IMR-90 (cell line): ENCODE results near the gene MYT1. TPM values are rescaled to one million over a fixed set of nuclear protein-coding genes. Genes with fewer than 3 reads are reported as not detected.

ENCODE experiments used
- ATAC-seq: fragments of 200-7000 bp; cut with Tn5 transposase; 2 replicates; pipeline ENCODE4 v1.9.1; 2020; ENCODE audit warnings: low read depth, mild to moderate bottlenecking, moderate library complexity
- BruUV-seq: library from RNA; stranded (reverse); fragments of 400-500 nt; replicated peaks from 2 replicates; lab custom pipeline; 2021; lab: Mats Ljungman, UMichigan
- CTCF ChIA-PET: fragments of 300-600 bp; formaldehyde crosslinking; extraction: SDS; loops from one replicate; lab custom pipeline; 2021; ENCODE audit warnings: antibody characterized with exemption; lab: Yijun Ruan, JAX
- POLR2A ChIA-PET: fragments of 300-600 bp; sonication (Branson Sonifier 250); formaldehyde crosslinking; loops from one replicate; lab custom pipeline; 2022; ENCODE audit warnings: antibody characterized with exemption; ENCODE audit not compliant: unreplicated experiment; lab: Charles Lee
- DNase-seq: peaks from one replicate; pipeline ENCODE4 v3.0.0; 2013
- H2AFZ ChIP-seq: replicated peaks from 2 replicates; pipeline ENCODE3; 2013; ENCODE audit warnings: low read length, mild to moderate bottlenecking; ENCODE audit not compliant: poor library complexity
- H2AK5ac ChIP-seq: 2 replicates; pipeline ENCODE4 v1.6.1; 2013; ENCODE audit warnings: low read depth, low read length, inconsistent platforms
- H2AK9ac ChIP-seq: replicated peaks from 2 replicates; pipeline ENCODE3; 2013; ENCODE audit warnings: mild to moderate bottlenecking, low read depth, low read length, moderate library complexity; ENCODE audit not compliant: poor library complexity
- H2BK120ac ChIP-seq: 2 replicates; pipeline ENCODE4 v1.6.1; 2013; ENCODE audit warnings: low read depth, low read length, inconsistent platforms
- H2BK15ac ChIP-seq: 3 replicates; pipeline ENCODE4 v1.6.1; 2013; ENCODE audit warnings: low read depth, low read length, inconsistent platforms
- H2BK20ac ChIP-seq: 2 replicates; pipeline ENCODE4 v1.6.1; 2013; ENCODE audit warnings: low read depth, mild to moderate bottlenecking, inconsistent platforms, low read length, moderate library complexity
- H2BK5ac ChIP-seq: 2 replicates; pipeline ENCODE4 v1.6.1; 2013; ENCODE audit warnings: mild to moderate bottlenecking, low read depth, low read length, inconsistent platforms; ENCODE audit not compliant: poor library complexity, severe bottlenecking
- H3K14ac ChIP-seq: replicated peaks from 2 replicates; pipeline ENCODE4 v1.6.1; 2013; ENCODE audit warnings: low read depth, low read length, inconsistent platforms
- H3K18ac ChIP-seq: 2 replicates; pipeline ENCODE4 v1.6.1; 2013; ENCODE audit warnings: low read depth, low read length, control low read depth
- H3K23ac ChIP-seq: 2 replicates; pipeline ENCODE4 v1.6.1; 2013; ENCODE audit warnings: low read depth, low read length, inconsistent platforms
- H3K27ac ChIP-seq: 2 replicates; pipeline ENCODE4 v1.5.1; 2013; ENCODE audit warnings: mild to moderate bottlenecking, control low read depth, low read length; ENCODE audit not compliant: insufficient read depth
- H3K27me3 ChIP-seq: 2 replicates; pipeline ENCODE4 v1.6.1; 2013; ENCODE audit warnings: low read length; ENCODE audit not compliant: control insufficient read depth, insufficient read depth
- H3K36me3 ChIP-seq: 2 replicates; pipeline ENCODE4 v1.6.1; 2013; ENCODE audit warnings: low read length, mixed read lengths; ENCODE audit not compliant: control insufficient read depth, insufficient read depth
- H3K4ac ChIP-seq: 2 replicates; pipeline ENCODE4 v1.6.1; 2013; ENCODE audit warnings: low read depth, low read length, inconsistent platforms
- H3K4me1 ChIP-seq: 2 replicates; pipeline ENCODE4 v1.6.1; 2013; ENCODE audit warnings: low read length, mixed read lengths; ENCODE audit not compliant: control insufficient read depth, insufficient read depth
- H3K4me2 ChIP-seq: 2 replicates; pipeline ENCODE4 v1.6.1; 2013; ENCODE audit warnings: low read depth, mild to moderate bottlenecking, control low read depth, low read length, moderate library complexity
- H3K4me3 ChIP-seq: 2 replicates; pipeline ENCODE4 v1.5.1; 2013; ENCODE audit warnings: low read depth, mild to moderate bottlenecking, control low read depth, low read length, moderate library complexity; ENCODE audit not compliant: insufficient read depth
- H3K56ac ChIP-seq: 2 replicates; pipeline ENCODE4 v1.6.1; 2013; ENCODE audit warnings: low read length, inconsistent platforms; ENCODE audit not compliant: insufficient read depth; ENCODE audit errors: extremely low read depth
- H3K79me1 ChIP-seq, 2 experiments: 2 replicates each; pipeline ENCODE4 v1.6.1; 2013; ENCODE audit warnings: low read length in 2 of 2, inconsistent platforms in 1 of 2, low read depth in 1 of 2
- H3K9ac ChIP-seq: 2 replicates; pipeline ENCODE4 v1.6.1; 2013; ENCODE audit warnings: low read depth, low read length, control low read depth
- H3K9me1 ChIP-seq: 2 replicates; pipeline ENCODE4 v1.6.1; 2013; ENCODE audit warnings: low read length, inconsistent platforms; ENCODE audit not compliant: insufficient read depth
- H3K9me3 ChIP-seq: 2 replicates; pipeline ENCODE4 v1.6.1; 2013; ENCODE audit warnings: low read length; ENCODE audit not compliant: control insufficient read depth, insufficient read depth
- H4K20me1 ChIP-seq: 2 replicates; pipeline ENCODE4 v1.6.1; 2013; ENCODE audit warnings: low read length, inconsistent platforms; ENCODE audit not compliant: insufficient read depth
- H4K5ac ChIP-seq: 2 replicates; pipeline ENCODE4 v1.6.1; 2013; ENCODE audit warnings: mild to moderate bottlenecking, low read depth, low read length, control low read depth
- H4K8ac ChIP-seq, 2 experiments: 2 replicates each; pipeline ENCODE4 v1.6.1; 2013; ENCODE audit warnings: low read depth in 2 of 2, low read length in 2 of 2, control low read depth in 1 of 2, inconsistent platforms in 1 of 2
- H4K91ac ChIP-seq: 2 replicates; pipeline ENCODE4 v1.6.1; 2013; ENCODE audit warnings: low read depth, low read length, inconsistent platforms; ENCODE audit not compliant: insufficient read depth
- BHLHE40 ChIP-seq: fragments of 150-350 bp; IDR thresholded peaks from 2 replicates; pipeline ENCODE4 v1.6.1; 2016; ENCODE audit warnings: mild to moderate bottlenecking, low read depth, low read length
- CEBPB ChIP-seq: IDR thresholded peaks from 2 replicates; pipeline ENCODE4 v1.6.1; 2012; ENCODE audit warnings: low read depth, low read length, improper control_type of control experiment
- CHD1 ChIP-seq: IDR thresholded peaks from 2 replicates; pipeline ENCODE4 v1.6.1; 2012; ENCODE audit warnings: low read depth, low read length, improper control_type of control experiment
- ELK1 ChIP-seq: fragments of 150-350 bp; IDR thresholded peaks from 2 replicates; pipeline ENCODE4 v1.6.1; 2016; ENCODE audit warnings: low read depth, mild to moderate bottlenecking, low read length, moderate library complexity, borderline replicate concordance
- FOS ChIP-seq: fragments of 150-350 bp; IDR thresholded peaks from 2 replicates; pipeline ENCODE4 v1.6.1; 2016; ENCODE audit warnings: low read depth, low read length
- MAFK ChIP-seq: IDR thresholded peaks from 2 replicates; pipeline ENCODE4 v1.6.1; 2012; ENCODE audit warnings: low read depth, low read length, improper control_type of control experiment
- MAZ ChIP-seq: IDR thresholded peaks from 2 replicates; pipeline ENCODE4 v1.6.1; 2012; ENCODE audit warnings: low read depth, mild to moderate bottlenecking, low read length, improper control_type of control experiment, moderate library complexity, borderline replicate concordance
- MXI1 ChIP-seq: IDR thresholded peaks from 2 replicates; pipeline ENCODE4 v1.6.1; 2012; ENCODE audit warnings: low read depth, mild to moderate bottlenecking, low read length, moderate library complexity, borderline replicate concordance
- NFE2L2 ChIP-seq: fragments of 150-350 bp; IDR thresholded peaks from 2 replicates; pipeline ENCODE4 v1.6.1; 2016; ENCODE audit warnings: low read depth, mild to moderate bottlenecking, low read length
- POLR2A ChIP-seq: IDR thresholded peaks from 2 replicates; pipeline ENCODE4 v1.6.1; 2012; ENCODE audit warnings: mild to moderate bottlenecking, low read depth, low read length
- RAD21 ChIP-seq: IDR thresholded peaks from 2 replicates; pipeline ENCODE4 v1.6.1; 2012; ENCODE audit warnings: low read length, improper control_type of control experiment
- RCOR1 ChIP-seq: IDR thresholded peaks from 2 replicates; pipeline ENCODE4 v1.6.1; 2012; ENCODE audit warnings: mild to moderate bottlenecking, low read length, improper control_type of control experiment; ENCODE audit not compliant: insufficient replicate concordance
- RFX5 ChIP-seq: IDR thresholded peaks from 2 replicates; pipeline ENCODE4 v1.8.0; 2012; ENCODE audit warnings: low read depth, mild to moderate bottlenecking, low read length, moderate library complexity
- SMC3 ChIP-seq: fragments of 150-350 bp; IDR thresholded peaks from 2 replicates; pipeline ENCODE4 v1.6.1; 2016; ENCODE audit warnings: low read depth, mild to moderate bottlenecking, antibody characterized with exemption, low read length, moderate library complexity
- USF2 ChIP-seq: fragments of 150-350 bp; IDR thresholded peaks from 2 replicates; pipeline ENCODE4 v1.6.1; 2017; ENCODE audit warnings: mild to moderate bottlenecking, antibody characterized with exemption, low read length, low read depth
- WGBS, 2 experiments: methylation state at CpG; one replicate each; pipeline versions ENCODE4 v1.1.5 to v1.1.7; 2013; ENCODE audit warnings: missing lambda C conversion rate in 2 of 2; ENCODE audit not compliant: insufficient read length in 1 of 2; ENCODE audit errors: extremely low coverage in 2 of 2; 5-methylcytosine and 5-hydroxymethylcytosine counted together
- dilution Hi-C: fragments of 300-500 bp; cut with HindIII; formaldehyde crosslinking; loops from one replicate; pipeline ENCODE4 v1.14.3; 2018; ENCODE audit warnings: low sequenced_read_pairs; ENCODE audit not compliant: unreplicated experiment
- in situ Hi-C: fragments of 300-500 bp; cut with MboI; formaldehyde crosslinking; loops from 3 replicates; pipeline ENCODE4 v1.14.3; 2019; ENCODE audit warnings: low sequenced_read_pairs, inconsistent platforms, mixed read lengths
- intact Hi-C: fragments of 100-400 bp; cut with micrococcal nuclease; formaldehyde crosslinking; loops from 2 replicates; pipeline ENCODE4 v1.10.0; 2022
- polyA plus RNA-seq, 3 experiments: library from polyadenylated mRNA; depleted of rRNA; stranded (reverse); fragments of >200 nt; gene quantifications; 2 replicates each; pipeline ENCODE4 v1.2.3, GENCODE V29; 2012; ENCODE audit warnings: low replicate concordance in 1 of 3
- total RNA-seq: library from RNA; depleted of rRNA; stranded (reverse); fragments of >200 nt; gene quantifications from 2 replicates; pipeline ENCODE4 v1.2.3, GENCODE V29; 2012

The MYT1 gene
- total and polyA plus RNA-seq, 2 of the 4 experiments (the other 2 are of a cell fraction), result not detected

DNA sequence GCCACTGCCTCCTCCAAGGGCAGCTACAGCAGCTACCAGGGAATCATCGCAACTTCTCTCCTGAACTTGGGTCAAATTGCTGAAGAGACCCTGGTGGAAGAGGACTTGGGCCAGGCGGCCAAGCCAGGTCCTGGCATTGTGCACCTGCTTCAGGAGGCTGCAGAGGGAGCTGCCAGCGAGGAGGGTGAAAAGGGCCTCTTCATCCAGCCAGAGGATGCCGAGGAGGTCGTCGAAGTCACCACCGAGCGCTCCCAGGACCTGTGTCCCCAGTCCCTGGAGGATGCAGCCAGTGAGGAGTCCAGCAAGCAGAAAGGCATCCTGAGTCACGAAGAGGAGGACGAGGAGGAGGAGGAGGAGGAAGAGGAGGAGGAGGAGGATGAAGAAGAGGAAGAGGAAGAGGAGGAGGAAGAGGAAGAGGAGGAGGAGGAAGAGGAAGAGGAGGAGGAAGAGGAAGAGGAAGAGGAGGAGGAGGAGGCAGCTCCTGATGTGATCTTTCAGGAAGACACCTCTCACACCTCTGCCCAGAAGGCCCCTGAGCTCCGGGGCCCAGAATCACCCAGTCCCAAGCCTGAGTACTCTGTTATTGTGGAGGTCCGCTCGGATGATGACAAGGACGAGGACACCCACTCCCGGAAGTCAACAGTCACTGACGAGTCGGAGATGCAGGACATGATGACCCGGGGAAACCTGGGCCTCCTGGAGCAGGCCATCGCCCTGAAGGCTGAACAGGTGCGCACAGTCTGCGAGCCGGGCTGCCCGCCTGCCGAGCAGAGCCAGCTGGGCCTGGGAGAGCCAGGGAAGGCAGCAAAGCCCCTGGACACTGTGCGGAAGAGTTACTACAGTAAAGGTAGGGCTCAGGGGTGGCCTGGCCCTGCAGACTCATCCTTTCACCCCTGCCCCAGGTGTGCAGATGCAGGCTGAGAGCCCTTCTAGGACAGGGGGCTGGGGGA is 43.7 kb downstream of the MYT1 start:
- 79% methylated on average over 8 of the region's 25 CpGs; no CpG with 5 or more reads in 1 of the 2 experiments for WGBS, 2 experiments
- no peak overlapping the region for H3K9ac ChIP-seq
- DNase-seq (no peak), ATAC-seq (no peak)
- no TSS peak for BruUV-seq
- no peak overlapping the region for H2AK9ac ChIP-seq
- POLR2A ChIA-PET, result no interaction called here
- no peak overlapping the region for H3K18ac ChIP-seq
- no peak overlapping the region for H3K4me2 ChIP-seq
- dilution Hi-C loops (no loop called here), intact Hi-C loops (no loop called here), in situ Hi-C loops (no loop called here)
- no peak overlapping the region for H3K4me3 ChIP-seq
- no peak overlapping the region for H3K14ac ChIP-seq
- no peak overlapping the region for H3K4ac ChIP-seq
- no peak overlapping the region for H4K91ac ChIP-seq
- H3K56ac ChIP-seq, result no peak overlapping the region
- no peak overlapping the region for H2BK20ac ChIP-seq
- H2AFZ ChIP-seq, result no peak overlapping the region
- no peak overlapping the region for H4K8ac ChIP-seq
- no peaks in the 10 kb centered on the region for H4K20me1 ChIP-seq
- H3K9me1 ChIP-seq, result no peaks in the 10 kb centered on the region
- no peak overlapping the region for H2BK5ac ChIP-seq
- no peak overlapping the region for H3K23ac ChIP-seq
- H3K27ac ChIP-seq, result no peak overlapping the region
- no peak overlapping the region for H2AK5ac ChIP-seq
- no peak overlapping the region for H2BK15ac ChIP-seq
- no peak overlapping the region for H4K5ac ChIP-seq
- no peak overlapping the region for H2BK120ac ChIP-seq
- peaks cover 6% of the 10 kb centered on the region; the same call in 1 of the 2 replicates for H3K4me1 ChIP-seq
- peaks cover 21% of the 10 kb centered on the region for H3K27me3 ChIP-seq
- no peaks in the 10 kb centered on the region for H3K9me3 ChIP-seq
- no peaks in the 10 kb centered on the region for H3K36me3 ChIP-seq
- CTCF ChIA-PET, result no interaction called here
- H3K79me1 ChIP-seq, result no peaks in the 10 kb centered on the region
- no peak for TF ChIP-seq RAD21
- no peak for TF ChIP-seq CEBPB
- TF ChIP-seq NFE2L2, result no peak
- no peak for TF ChIP-seq BHLHE40
- no peak for TF ChIP-seq USF2
- no peak for TF ChIP-seq RCOR1
- TF ChIP-seq FOS, result no peak
- no peak for TF ChIP-seq POLR2A
- no peak for TF ChIP-seq ELK1
- no peak for TF ChIP-seq CHD1
- no peak for TF ChIP-seq MAZ
- TF ChIP-seq SMC3, result no peak
- no peak for TF ChIP-seq RFX5
- no peak for TF ChIP-seq MAFK
- no peak for TF ChIP-seq MXI1
